Epithelial cell of proximal tubule (primary cell): ENCODE results near the gene HOGA1. TPM values are rescaled to one million over a fixed set of nuclear protein-coding genes. Genes with fewer than 3 reads are reported as not detected.
A peak's percentile ranks its signal among the peaks of the same experiment; 100 is the strongest.

Source experiments
- DNase-seq: peaks from one replicate; pipeline ENCODE4 v3.0.0-alpha.2; 2011; ENCODE audit warnings: low read depth
- H3K4me3 ChIP-seq: 2 replicates; pipeline ENCODE4 v1.5.1; 2011; ENCODE audit warnings: low read depth, mild to moderate bottlenecking, low read length
- total RNA-seq: library from RNA; depleted of rRNA; stranded (reverse); fragments of >200 nt; gene quantifications from 2 replicates; pipeline ENCODE4 v1.2.3, GENCODE V29; 2015
- TF ChIP-seq, protein P1 (sequence below): conservative IDR thresholded peaks from 2 replicates; pipeline ENCODE4 v1.5.1; 2012; ENCODE audit warnings: low read depth, mild to moderate bottlenecking, low read length

The HOGA1 gene
- total RNA-seq = 4.1 and 10.8 TPM in 2 replicates

- TF ChIP-seq, protein P1, sequence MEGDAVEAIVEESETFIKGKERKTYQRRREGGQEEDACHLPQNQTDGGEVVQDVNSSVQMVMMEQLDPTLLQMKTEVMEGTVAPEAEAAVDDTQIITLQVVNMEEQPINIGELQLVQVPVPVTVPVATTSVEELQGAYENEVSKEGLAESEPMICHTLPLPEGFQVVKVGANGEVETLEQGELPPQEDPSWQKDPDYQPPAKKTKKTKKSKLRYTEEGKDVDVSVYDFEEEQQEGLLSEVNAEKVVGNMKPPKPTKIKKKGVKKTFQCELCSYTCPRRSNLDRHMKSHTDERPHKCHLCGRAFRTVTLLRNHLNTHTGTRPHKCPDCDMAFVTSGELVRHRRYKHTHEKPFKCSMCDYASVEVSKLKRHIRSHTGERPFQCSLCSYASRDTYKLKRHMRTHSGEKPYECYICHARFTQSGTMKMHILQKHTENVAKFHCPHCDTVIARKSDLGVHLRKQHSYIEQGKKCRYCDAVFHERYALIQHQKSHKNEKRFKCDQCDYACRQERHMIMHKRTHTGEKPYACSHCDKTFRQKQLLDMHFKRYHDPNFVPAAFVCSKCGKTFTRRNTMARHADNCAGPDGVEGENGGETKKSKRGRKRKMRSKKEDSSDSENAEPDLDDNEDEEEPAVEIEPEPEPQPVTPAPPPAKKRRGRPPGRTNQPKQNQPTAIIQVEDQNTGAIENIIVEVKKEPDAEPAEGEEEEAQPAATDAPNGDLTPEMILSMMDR = no peak
- peak within 1 kb of the TSS; percentile 57 for H3K4me3 ChIP-seq
- DNase-seq = peak; percentile 87
These were observed at the start of gene HOGA1 for GRCh38 chr10:97584060-97584797. TSS of gene HOGA1 (plus strand) at chr10:97584389. CDS start at chr10:97584704, 315 bp downstream.

GRCh38 chr10:97534746-97535367 is 49.3 kb upstream of the HOGA1 start:
- no peak overlapping the region for H3K4me3 ChIP-seq
- no peak for DNase-seq
- TF ChIP-seq, protein P1 = peak; percentile 81

GRCh38 chr10:97537186-97537869 is 46.9 kb upstream of the HOGA1 start:
- DNase-seq = no peak
- H3K4me3 ChIP-seq = no peak overlapping the region
- TF ChIP-seq, protein P1 = no peak

GRCh38 chr10:97538411-97538810 is 45.8 kb upstream of the HOGA1 start:
- no peak overlapping the region for H3K4me3 ChIP-seq
- TF ChIP-seq, protein P1 = no peak
- DNase-seq = no peak

- no peak for DNase-seq
- H3K4me3 ChIP-seq = no peak overlapping the region
- TF ChIP-seq, protein P1 = no peak
These were observed 45.4 kb upstream of the HOGA1 start for GRCh38 chr10:97538839-97539238.

DNA sequence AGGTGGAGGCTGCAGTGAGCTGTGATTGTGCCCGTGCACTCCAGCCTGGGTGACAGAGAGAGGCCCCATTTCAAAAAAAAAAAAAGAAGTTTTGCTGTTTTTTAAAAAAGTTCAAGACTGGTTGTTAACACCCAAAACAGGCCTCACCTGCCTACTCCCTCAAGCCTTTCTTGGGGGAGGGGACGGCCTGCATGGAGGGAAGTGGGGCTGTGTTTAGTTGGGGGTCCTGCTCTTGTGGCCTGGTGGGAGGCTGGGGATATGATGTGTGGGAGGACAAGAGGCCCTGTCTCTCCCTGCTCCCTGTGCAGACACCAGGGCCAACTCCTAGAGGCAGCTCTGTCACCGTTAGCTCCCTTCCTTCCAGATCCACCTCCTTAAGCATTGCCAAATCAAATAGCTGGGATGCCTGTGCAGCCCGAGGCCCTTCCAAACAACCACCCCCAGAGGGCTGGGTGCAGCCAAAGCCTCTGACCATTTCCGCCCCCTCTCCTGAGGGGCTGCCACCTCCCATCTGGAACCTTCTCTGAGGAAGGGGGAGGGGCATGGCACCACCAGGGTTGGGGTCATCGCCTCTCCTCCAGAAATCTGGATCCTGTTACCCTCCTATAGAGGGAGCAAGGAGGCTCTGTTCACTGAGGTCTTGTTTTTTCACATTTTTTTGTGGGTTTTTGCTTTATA is 44.5 kb upstream of the HOGA1 start:
- DNase-seq = no peak
- TF ChIP-seq, protein P1 = peak; percentile 4
- H3K4me3 ChIP-seq = no peak overlapping the region
